ENCODE results near the gene RMP24.
A peak's percentile ranks its signal among the peaks of the same experiment; 100 is the strongest.

Gene RMP24

GRCh38 chr18:35936951-35937350 lies 35.5 kb upstream of the RMP24 start:
- H3K4me1 ChIP-seq (ENCODE audit: control insufficient read depth in 5 of 5, insufficient read depth in 5 of 5, low read length in 5 of 5), result peaks cover 0 to 11% (median 0%) of the 10 kb centered on the region in 5 donors
- peaks cover 0 to 2% (median 0%) of the 10 kb centered on the region in 4 donors for H3K9me3 ChIP-seq (ENCODE audit: control insufficient read depth in 4 of 4, insufficient read depth in 3 of 4, low read length in 3 of 4)
- no peak overlapping the region for H3K4me3 ChIP-seq
- TF ChIP-seq CTCF (IDR thresholded peaks at IDR 0.05; ENCODE audit: control extremely low read depth, extremely low read depth), result no peak
- H3K27me3 ChIP-seq (ENCODE audit: control insufficient read depth in 3 of 3, insufficient read depth in 3 of 3, low read length in 2 of 3), result no peaks in the 10 kb centered on the region
- ATAC-seq (ENCODE audit: insufficient read depth, low FRiP score) (no peak), DNase-seq (peak in 2 of 3 donors; percentile 2 to 22)
- 41 to 67% methylated on average over 1 of the region's 1 CpG for WGBS, 2 donors
- no peak overlapping the region for H3K27ac ChIP-seq (ENCODE audit: low read depth in 1 of 2, low read length in 1 of 2)
- H3K36me3 ChIP-seq (ENCODE audit: control insufficient read depth in 4 of 4, insufficient read depth in 4 of 4, low read length in 4 of 4), result no peaks in the 10 kb centered on the region
- no peak overlapping the region for H3K9ac ChIP-seq (ENCODE audit: insufficient read depth in 1 of 2, low read length in 2 of 2)

- peaks cover 0 to 2% (median 0%) of the 10 kb centered on the region in 4 donors for H3K9me3 ChIP-seq (ENCODE audit: control insufficient read depth in 4 of 4, insufficient read depth in 3 of 4, low read length in 3 of 4)
- H3K36me3 ChIP-seq (ENCODE audit: control insufficient read depth in 4 of 4, insufficient read depth in 4 of 4, low read length in 4 of 4), result no peaks in the 10 kb centered on the region
- no peak for ATAC-seq (ENCODE audit: insufficient read depth, low FRiP score)
- H3K27ac ChIP-seq (ENCODE audit: low read depth in 1 of 2, low read length in 1 of 2), result no peak overlapping the region
- DNase-seq, result peak in 2 of 3 donors; percentile 20 to 39
- no peak for TF ChIP-seq CTCF (IDR thresholded peaks at IDR 0.05; ENCODE audit: control extremely low read depth, extremely low read depth)
- H3K4me3 ChIP-seq, result no peak overlapping the region
- 54 to 87% methylated on average over 1 of the region's 1 CpG for WGBS, 2 donors
- H3K4me1 ChIP-seq (ENCODE audit: control insufficient read depth in 5 of 5, insufficient read depth in 5 of 5, low read length in 5 of 5), result peaks cover 0 to 11% (median 0%) of the 10 kb centered on the region in 5 donors
- H3K9ac ChIP-seq (ENCODE audit: insufficient read depth in 1 of 2, low read length in 2 of 2), result no peak overlapping the region
- no peaks in the 10 kb centered on the region for H3K27me3 ChIP-seq (ENCODE audit: control insufficient read depth in 3 of 3, insufficient read depth in 3 of 3, low read length in 2 of 3)
These were observed 34.3 kb upstream of the RMP24 start for GRCh38 chr18:35938158-35938557.

- Histone ChIP-seq H3K9me3 (ENCODE audit: control insufficient read depth in 4 of 4, insufficient read depth in 3 of 4, low read length in 3 of 4) (peaks cover 0 to 2% (median 0%) of the 10 kb centered on the region in 4 donors), H3K27ac (ENCODE audit: low read depth in 1 of 2, low read length in 1 of 2) (no peak overlapping the region), H3K27me3 (ENCODE audit: control insufficient read depth in 3 of 3, insufficient read depth in 3 of 3, low read length in 2 of 3) (no peaks in the 10 kb centered on the region), H3K4me1 (ENCODE audit: control insufficient read depth in 5 of 5, insufficient read depth in 5 of 5, low read length in 5 of 5) (peaks cover 0 to 11% (median 0%) of the 10 kb centered on the region in 5 donors), H3K36me3 (ENCODE audit: control insufficient read depth in 4 of 4, insufficient read depth in 4 of 4, low read length in 4 of 4) (no peaks in the 10 kb centered on the region), H3K4me3 (no peak overlapping the region), H3K9ac (ENCODE audit: insufficient read depth in 1 of 2, low read length in 2 of 2) (no peak overlapping the region)
- ATAC-seq (ENCODE audit: insufficient read depth, low FRiP score) (no peak), DNase-seq (peak in 1 of 3 donors; percentile 8)
- WGBS, 2 donors, result 83 to 85% methylated on average over 1 of the region's 1 CpG
- no peak for TF ChIP-seq CTCF (IDR thresholded peaks at IDR 0.05; ENCODE audit: control extremely low read depth, extremely low read depth)
These were observed 33.9 kb upstream of the RMP24 start for GRCh38 chr18:35938562-35938961.

GRCh38 chr18:35939138-35939537 lies 33.3 kb upstream of the RMP24 start:
- 51 to 53% methylated on average over 5 of the region's 5 CpGs for WGBS, 2 donors
- no peak for TF ChIP-seq CTCF (IDR thresholded peaks at IDR 0.05; ENCODE audit: control extremely low read depth, extremely low read depth)
- Histone ChIP-seq H3K36me3 (ENCODE audit: control insufficient read depth in 4 of 4, insufficient read depth in 4 of 4, low read length in 4 of 4) (no peaks in the 10 kb centered on the region), H3K4me1 (ENCODE audit: control insufficient read depth in 5 of 5, insufficient read depth in 5 of 5, low read length in 5 of 5) (peaks cover 0 to 11% (median 0%) of the 10 kb centered on the region in 5 donors), H3K9me3 (ENCODE audit: control insufficient read depth in 4 of 4, insufficient read depth in 3 of 4, low read length in 3 of 4) (peaks cover 0 to 2% (median 0%) of the 10 kb centered on the region in 4 donors), H3K27ac (ENCODE audit: low read depth in 1 of 2, low read length in 1 of 2) (no peak overlapping the region), H3K4me3 (no peak overlapping the region), H3K9ac (ENCODE audit: insufficient read depth in 1 of 2, low read length in 2 of 2) (no peak overlapping the region), H3K27me3 (ENCODE audit: control insufficient read depth in 3 of 3, insufficient read depth in 3 of 3, low read length in 2 of 3) (no peaks in the 10 kb centered on the region)
- DNase-seq (peak in 2 of 3 donors; percentile 21 to 34), ATAC-seq (ENCODE audit: insufficient read depth, low FRiP score) (no peak)
